MCF 10A (cell line): ENCODE results near the gene CACNA2D1. TPM values are rescaled to one million over a fixed set of nuclear protein-coding genes. Genes with fewer than 3 reads are reported as not detected.

ENCODE experiments used
- BruUV-seq: library from RNA; stranded (reverse); fragments of 400-500 nt; replicated peaks from 2 replicates; lab custom pipeline; 2021; lab: Mats Ljungman, UMichigan
- CTCF ChIA-PET: fragments of 300-600 bp; sonication (Branson Sonifier 250); formaldehyde crosslinking; extraction: SDS; loops from one replicate; lab custom pipeline; 2021; ENCODE audit warnings: antibody characterized with exemption, inconsistent platforms; lab: Yijun Ruan, JAX
- POLR2A ChIA-PET: fragments of 300-600, 350-650 bp; sonication (Branson Sonifier 250); formaldehyde crosslinking; extraction: SDS; loops from one replicate; lab custom pipeline; 2020; ENCODE audit warnings: antibody characterized with exemption, inconsistent platforms; lab: Yijun Ruan, JAX
- DNase-seq: peaks from one replicate; pipeline ENCODE4 v3.0.0-alpha.2; 2018; ENCODE audit not compliant: unreplicated experiment
- H3K27ac Mint-ChIP-seq: one replicate; pipeline ENCODE4 v1.8.0; 2022; ENCODE audit warnings: mild to moderate bottlenecking, low read depth, mixed read lengths; ENCODE audit not compliant: unreplicated experiment
- H3K27me3 Mint-ChIP-seq: one replicate; pipeline ENCODE4 v1.8.0; 2022; ENCODE audit warnings: mixed read lengths; ENCODE audit not compliant: insufficient read depth, unreplicated experiment
- H3K36me3 Mint-ChIP-seq: one replicate; pipeline ENCODE4 v1.8.0; 2022; ENCODE audit warnings: mild to moderate bottlenecking, moderate library complexity, mixed read lengths; ENCODE audit not compliant: insufficient read depth, unreplicated experiment
- H3K4me1 Mint-ChIP-seq: one replicate; pipeline ENCODE4 v1.8.0; 2022; ENCODE audit warnings: mixed read lengths; ENCODE audit not compliant: insufficient read depth, unreplicated experiment
- H3K4me3 Mint-ChIP-seq: one replicate; pipeline ENCODE4 v1.8.0; 2022; ENCODE audit warnings: mild to moderate bottlenecking, moderate library complexity, mixed read lengths; ENCODE audit not compliant: unreplicated experiment
- H3K9me3 Mint-ChIP-seq: one replicate; pipeline ENCODE4 v1.8.0; 2022; ENCODE audit warnings: mixed read lengths; ENCODE audit not compliant: unreplicated experiment
- CTCF ChIP-seq: fragments of 200-600 bp; IDR thresholded peaks from one replicate; pipeline ENCODE4 v1.8.0; 2022; ENCODE audit warnings: antibody characterized with exemption, mild to moderate bottlenecking; ENCODE audit not compliant: unreplicated experiment
- intact Hi-C: fragments of 100-400 bp; cut with micrococcal nuclease; formaldehyde crosslinking; loops from 2 replicates; pipeline ENCODE4 v1.14.1; 2022
- total RNA-seq: library from RNA; stranded (reverse); gene quantifications from 2 replicates; pipeline ENCODE4 v1.2.3, GENCODE V29; 2022

Gene CACNA2D1
- total RNA-seq, 1 experiment from 2014 or later = not detected

DNA sequence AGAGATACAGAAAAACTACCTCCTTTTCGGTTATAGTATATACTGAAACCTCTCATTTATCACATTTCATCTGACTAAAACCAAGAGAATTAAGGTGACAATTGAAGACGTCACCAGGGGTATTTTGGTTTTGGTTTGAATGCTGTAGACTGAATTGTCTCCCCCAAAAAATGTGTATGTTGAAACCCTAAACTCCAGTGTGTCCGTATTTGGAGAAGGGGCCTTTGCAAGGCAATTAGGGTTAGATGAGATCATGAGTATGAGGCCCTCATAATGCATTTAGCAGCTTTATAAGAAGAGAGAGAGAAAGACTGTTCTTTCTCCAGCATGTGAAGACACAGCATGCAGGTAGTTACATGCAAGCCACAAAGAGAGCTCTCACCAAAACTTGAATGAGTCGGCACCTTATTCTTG is 59.5 kb downstream of the CACNA2D1 start:
- intact Hi-C loops = no loop called here
- Mint-ChIP-seq H3K4me3 (no peak overlapping the region), H3K9me3 (no peaks in the 10 kb centered on the region), H3K36me3 (no peaks in the 10 kb centered on the region), H3K27ac (no peak overlapping the region), H3K4me1 (no peaks in the 10 kb centered on the region), H3K27me3 (peaks cover 59% of the 10 kb centered on the region)
- TF ChIP-seq CTCF = no peak
- CTCF ChIA-PET = interaction anchor here (0.6 to 0.7 kb wide), 2 partner anchors 28 to 76 kb away, joined by 3 read pairs; no protein-coding TSS in a partner anchor
- DNase-seq = no peak
- no TSS peak for BruUV-seq
- POLR2A ChIA-PET = no interaction called here

DNA sequence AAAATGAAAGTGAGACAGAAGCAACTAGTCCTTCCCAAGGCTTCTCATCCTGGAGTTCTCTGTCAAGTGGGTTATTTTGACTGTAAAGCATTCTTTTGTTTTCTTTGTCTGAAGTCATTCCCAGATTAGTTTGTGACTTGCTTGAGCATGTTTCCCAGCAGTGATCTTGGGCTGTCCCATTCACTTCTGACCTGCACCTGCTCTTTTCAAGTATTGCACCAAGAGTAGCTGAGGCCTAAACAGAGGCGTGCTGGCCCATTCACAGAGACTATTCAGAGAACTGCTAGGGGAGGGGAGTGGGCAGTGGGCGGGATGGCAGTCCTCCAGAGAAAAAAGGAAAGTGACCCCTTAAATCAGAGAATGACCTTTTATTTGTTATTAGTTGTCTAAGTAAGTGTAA is 61.3 kb downstream of the CACNA2D1 start:
- CTCF ChIA-PET = no interaction called here
- no peaks in the 10 kb centered on the region for H3K9me3 Mint-ChIP-seq

DNA sequence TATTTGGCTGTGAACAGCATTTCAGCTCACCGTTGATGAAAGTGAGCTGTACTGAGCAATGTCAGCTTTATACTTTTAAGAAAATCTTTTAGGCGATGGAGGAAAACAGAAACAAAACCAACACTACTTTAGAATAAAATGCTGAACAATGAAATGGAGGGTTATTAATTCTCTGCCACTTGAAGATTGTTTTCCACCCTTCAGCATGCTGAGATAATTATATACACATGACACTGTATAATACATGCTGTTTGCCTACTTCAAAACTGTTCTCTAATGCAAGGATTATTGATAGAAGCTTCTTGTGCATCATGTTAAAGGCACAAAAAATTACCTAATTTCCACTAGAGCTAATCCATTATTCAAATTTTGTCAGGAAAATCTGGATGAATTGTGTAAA is 66.8 kb downstream of the CACNA2D1 start:
- no peak overlapping the region for H3K27ac Mint-ChIP-seq
- H3K27me3 Mint-ChIP-seq = peaks cover 64% of the 10 kb centered on the region
- BruUV-seq = no TSS peak
- no peak overlapping the region for H3K4me3 Mint-ChIP-seq
- CTCF ChIA-PET = no interaction called here
- no peaks in the 10 kb centered on the region for H3K4me1 Mint-ChIP-seq
- no peak for TF ChIP-seq CTCF
- POLR2A ChIA-PET = no interaction called here
- intact Hi-C loops = no loop called here
- DNase-seq = no peak
- H3K9me3 Mint-ChIP-seq = no peaks in the 10 kb centered on the region
- no peaks in the 10 kb centered on the region for H3K36me3 Mint-ChIP-seq

More for the DNA sequence above, 61.3 kb downstream of the CACNA2D1 start:
- Mint-ChIP-seq H3K4me1 (no peaks in the 10 kb centered on the region), H3K36me3 (no peaks in the 10 kb centered on the region), H3K27ac (no peak overlapping the region), H3K27me3 (peaks cover 59% of the 10 kb centered on the region), H3K4me3 (no peak overlapping the region)
- no peak for DNase-seq
- POLR2A ChIA-PET = no interaction called here
- no TSS peak for BruUV-seq
- intact Hi-C loops = no loop called here
- no peak for TF ChIP-seq CTCF

- TF ChIP-seq CTCF = no peak
- intact Hi-C loops = no loop called here
- H3K4me1 Mint-ChIP-seq = no peaks in the 10 kb centered on the region
- H3K36me3 Mint-ChIP-seq = no peaks in the 10 kb centered on the region
- H3K27ac Mint-ChIP-seq = no peak overlapping the region
- H3K9me3 Mint-ChIP-seq = no peaks in the 10 kb centered on the region
- POLR2A ChIA-PET = no interaction called here
- H3K4me3 Mint-ChIP-seq = no peak overlapping the region
- CTCF ChIA-PET = no interaction called here
- BruUV-seq = no TSS peak
- H3K27me3 Mint-ChIP-seq = peaks cover 64% of the 10 kb centered on the region
- DNase-seq = no peak
Observed at GRCh38 chr7:82375713-82376112, 67.9 kb downstream of the CACNA2D1 start.
